HG02884 (cell line): ENCODE measurements around the gene DNMT3B.

ENCODE experiments used
- ATAC-seq: cut with Tn5 transposase; IDR thresholded peaks from one replicate; pipeline ENCODE4 v1.9.1; 2021; ENCODE audit warnings: mild to moderate bottlenecking, moderate library complexity; ENCODE audit not compliant: unreplicated experiment

The DNMT3B gene

DNA sequence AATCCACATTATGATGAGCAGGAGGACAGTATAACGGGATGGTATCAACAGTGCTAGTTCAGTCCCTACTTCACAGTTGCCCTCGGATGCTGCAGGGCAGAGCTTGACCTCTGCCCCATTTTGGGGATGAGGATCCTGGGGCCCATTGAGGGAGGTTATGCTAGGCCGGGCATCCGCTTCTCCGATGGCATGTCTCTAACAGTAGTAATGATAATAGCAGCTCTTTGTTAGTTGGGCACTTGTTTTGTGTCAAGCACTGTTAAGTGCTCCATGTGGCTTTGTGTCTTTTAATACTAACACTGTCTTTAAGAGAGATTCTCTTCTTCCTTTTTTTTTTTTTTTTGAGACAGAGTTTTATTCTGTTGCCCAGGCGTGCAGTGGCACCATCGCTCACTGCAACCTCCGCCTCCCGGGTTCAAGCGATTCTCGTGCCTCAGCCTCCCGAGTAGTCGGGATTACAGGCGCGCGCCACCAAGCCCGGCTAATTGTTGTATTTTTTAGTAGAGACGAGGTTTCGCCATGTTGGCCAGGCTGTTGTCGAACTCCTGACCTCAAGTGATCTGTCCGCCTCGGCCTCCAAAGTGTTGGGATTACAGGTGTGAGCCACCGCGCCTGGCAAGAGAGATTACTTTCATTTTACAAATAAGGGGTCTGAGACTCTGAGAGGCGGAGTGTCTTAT is 58.7 kb downstream of the DNMT3B start:
- ATAC-seq, result no peak

GRCh38 chr20:32822225-32822624 is 60.0 kb downstream of the DNMT3B start:
- ATAC-seq, result no peak

DNA sequence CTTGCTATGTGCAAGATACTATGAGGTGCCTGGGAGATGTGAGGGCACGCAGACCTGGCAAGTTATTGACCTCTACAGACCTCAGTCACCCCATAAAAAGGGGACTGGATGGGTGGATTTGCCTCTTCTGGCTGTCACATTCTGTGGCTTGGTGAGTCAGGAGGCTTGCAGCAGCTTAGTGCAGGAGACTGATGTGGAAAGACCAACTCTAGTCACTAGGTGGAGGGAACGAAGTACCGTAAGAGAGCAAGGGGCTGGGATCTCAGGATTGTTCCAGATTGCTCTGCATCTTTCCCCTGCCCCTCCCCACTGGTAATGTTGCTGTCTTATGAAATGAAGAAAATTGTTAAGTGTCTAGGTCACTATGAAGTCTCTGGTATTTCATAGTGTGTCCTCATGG is 60.9 kb downstream of the DNMT3B start:
- ATAC-seq, result no peak

GRCh38 chr20:32823737-32824588 is 61.8 kb downstream of the DNMT3B start:
- no peak for ATAC-seq

- ATAC-seq, result no peak
Measured at GRCh38 chr20:32828029-32828680, 66.0 kb downstream of the DNMT3B start.

DNA sequence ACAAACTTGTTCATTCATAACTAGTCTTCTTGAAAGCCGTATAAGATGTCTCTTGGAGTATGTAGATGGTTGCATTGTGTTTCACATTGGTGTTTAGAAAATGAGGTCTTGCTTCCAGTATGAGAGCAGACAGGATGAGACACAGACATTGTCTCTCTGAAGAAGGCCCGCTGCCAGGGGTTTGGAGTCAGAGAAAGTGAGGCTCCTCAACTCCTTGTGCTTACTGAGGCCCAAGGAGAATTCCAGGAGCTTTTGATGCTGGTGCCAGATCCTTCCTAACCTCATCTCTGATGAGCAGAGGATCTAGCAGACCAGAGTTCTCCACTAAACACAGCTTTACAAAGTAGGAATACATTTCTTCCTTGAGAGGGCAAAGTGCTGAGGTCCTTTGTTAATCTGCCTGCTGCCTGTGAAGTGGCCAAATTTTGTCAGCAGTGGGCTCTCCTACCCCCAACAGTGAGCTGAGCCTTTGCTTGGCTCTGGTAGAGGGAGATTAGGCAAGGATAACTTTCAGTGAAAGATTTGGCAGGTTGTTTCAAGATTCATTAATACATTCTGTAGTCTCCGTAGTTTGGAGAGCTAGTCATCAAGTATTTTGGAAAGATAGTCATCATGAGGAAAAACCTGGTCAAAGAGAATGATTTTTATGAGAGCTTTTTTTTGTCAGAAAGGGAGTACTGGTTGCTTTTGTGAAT is 67.3 kb downstream of the DNMT3B start:
- ATAC-seq, result no peak

- ATAC-seq, result no peak
Measured at GRCh38 chr20:32830437-32830836, 68.3 kb downstream of the DNMT3B start.

DNA sequence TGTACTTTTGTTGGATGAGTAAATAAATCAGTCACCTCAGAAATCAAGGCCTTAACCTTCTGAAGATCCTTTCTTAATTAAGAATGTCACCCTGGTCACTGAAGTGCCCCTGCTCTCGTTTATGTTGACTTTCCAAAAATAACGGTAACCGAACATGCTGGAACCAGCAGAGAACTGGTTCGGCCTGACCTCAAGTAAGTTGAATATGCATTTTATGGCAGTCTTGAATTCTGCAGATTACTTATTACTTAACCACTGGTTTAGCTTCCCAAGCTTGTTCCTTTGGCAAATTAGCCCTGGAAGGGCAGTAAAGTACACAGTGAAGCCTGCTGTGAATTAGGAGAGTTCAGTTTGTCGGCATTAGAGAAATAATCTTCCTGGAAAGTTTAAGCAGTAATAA is 69.8 kb downstream of the DNMT3B start:
- ATAC-seq, result no peak

DNA sequence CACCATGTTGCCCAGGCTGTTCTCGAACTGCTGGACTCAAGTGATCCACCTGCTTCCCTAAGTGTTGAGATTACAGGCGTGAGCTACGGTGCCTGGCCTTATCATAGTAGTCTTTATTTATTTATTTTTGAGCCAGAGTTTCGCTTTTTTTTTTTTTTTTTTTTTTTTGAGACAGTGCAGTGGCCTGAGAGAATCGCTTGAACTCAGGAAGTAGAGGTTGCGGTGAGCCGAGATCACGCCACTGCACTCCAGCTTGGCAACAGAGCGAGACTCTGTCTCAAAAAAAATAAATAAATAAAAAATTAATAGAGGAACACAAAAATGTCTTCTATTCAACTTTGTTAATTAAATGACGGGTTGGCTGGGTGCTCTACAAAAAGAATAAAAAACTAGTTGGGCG is 70.5 kb downstream of the DNMT3B start:
- no peak for ATAC-seq

GRCh38 chr20:32834972-32835371 is 72.8 kb downstream of the DNMT3B start:
- no peak for ATAC-seq

GRCh38 chr20:32837157-32837556 is 75.0 kb downstream of the DNMT3B start:
- ATAC-seq, result no peak

DNA sequence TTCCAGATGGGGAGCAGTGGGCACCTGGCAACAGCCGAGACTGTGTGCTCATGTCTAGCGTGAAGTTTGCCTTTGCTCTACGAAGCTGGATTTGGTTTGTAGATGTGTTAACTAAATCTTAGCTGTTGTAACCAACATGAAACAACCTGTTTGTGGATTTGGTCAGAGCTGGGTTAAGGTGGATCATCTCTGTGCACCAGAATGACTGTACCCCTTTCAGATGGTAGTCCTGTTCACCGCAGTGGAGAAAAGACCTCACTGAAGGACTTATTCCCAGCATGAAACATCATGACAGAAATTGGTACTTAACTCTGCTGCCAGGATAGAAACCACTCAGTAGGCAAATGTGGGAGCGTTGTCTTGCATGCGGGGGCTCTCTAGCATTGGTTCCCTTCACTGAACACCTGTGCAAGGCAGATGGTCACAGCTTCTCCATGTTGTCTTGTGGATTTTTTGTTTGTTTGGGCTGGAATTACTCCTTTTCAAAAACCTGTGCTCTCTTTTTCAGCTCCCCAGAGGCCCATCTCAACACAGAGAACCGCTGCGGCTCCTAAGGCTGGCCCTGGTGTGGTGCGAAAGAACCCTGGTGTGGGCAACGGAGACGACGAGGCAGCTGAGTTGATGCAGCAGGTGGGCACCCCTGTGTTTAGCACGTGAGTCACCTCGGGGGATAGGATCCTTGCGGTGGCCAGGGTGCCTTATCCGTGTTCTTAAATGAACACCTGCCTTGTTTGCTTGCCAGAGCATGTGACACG is 77.2 kb downstream of the DNMT3B start:
- ATAC-seq, result no peak

DNA sequence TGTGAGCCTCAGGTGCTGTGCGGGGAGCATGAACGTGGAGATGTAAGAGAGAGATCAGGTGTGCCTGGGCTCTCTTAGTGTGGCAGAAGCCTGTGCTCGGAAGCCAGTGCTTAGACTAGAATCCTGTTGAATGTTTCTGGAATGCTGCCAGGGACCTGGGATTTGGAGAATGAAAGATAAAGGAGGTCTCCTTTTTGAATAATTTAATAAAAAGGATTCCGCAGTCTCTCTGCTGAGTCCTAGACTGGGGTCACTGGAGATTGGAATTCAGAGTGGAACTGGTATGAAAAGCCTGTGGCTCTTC is 77.7 kb downstream of the DNMT3B start:
- no peak for ATAC-seq

DNA sequence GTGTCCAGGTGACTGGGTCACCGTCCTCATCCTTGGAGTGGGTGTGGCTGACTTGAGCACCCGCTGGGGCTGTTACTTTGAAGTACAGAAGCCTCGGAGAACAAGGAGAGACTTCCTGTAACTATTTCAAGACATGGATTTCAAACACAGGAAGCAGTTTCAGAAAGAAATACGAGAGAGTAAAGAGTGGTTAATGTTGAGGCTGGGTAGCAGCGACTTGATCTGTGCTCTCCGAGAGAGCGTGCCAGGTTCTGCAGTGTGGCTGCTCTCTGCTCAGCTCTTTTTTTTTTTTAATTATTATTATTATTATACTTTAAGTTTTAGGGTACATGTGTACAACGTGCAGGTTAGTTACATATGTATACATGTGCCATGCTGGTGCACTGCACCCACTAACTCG is 79.0 kb downstream of the DNMT3B start:
- no peak for ATAC-seq

- ATAC-seq, result no peak
Measured at GRCh38 chr20:32841632-32842031, 79.4 kb downstream of the DNMT3B start.

- no peak for ATAC-seq
Measured at GRCh38 chr20:32842688-32843524, 80.7 kb downstream of the DNMT3B start.

DNA sequence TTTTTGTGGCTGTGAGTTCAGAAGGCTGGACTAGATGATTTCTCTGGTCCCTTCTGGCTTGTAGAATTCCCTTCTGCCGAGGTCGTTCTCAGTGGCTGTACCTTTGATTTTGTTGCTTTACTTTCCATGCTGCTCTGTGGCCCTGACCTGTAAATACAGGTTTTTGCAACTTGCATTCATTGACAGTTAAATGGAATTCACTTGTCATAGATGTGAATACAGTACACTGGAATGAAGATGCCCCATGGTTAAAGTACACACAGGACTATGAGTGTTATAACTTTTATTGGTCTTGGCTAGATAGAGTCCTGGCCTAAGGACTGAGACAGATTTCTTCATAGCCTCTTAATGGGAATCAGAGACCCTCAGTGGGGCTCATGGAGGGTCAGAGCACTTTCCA is 83.6 kb downstream of the DNMT3B start:
- no peak for ATAC-seq

- no peak for ATAC-seq
Measured at GRCh38 chr20:32846852-32847251, 84.7 kb downstream of the DNMT3B start.

DNA sequence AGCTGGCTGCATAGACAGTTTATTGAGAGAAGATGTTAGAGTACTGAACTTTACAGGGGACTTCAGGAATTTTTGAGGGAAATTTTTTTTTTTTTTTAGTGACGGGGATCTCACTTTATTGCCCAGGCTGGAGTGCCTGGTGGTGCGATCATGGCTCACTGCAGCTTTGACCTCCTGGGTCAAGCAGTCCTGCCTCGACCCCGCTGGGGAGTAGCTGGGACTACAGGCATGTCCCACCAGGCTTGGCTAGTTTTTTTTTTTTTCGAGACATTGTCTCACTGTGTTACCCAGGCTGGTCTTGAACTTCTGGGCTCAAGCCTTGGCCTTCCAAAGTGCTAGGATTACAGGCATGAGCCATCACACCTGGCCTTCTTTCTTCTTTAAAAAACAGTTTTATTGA is 85.8 kb downstream of the DNMT3B start:
- no peak for ATAC-seq

- ATAC-seq, result no peak
Measured at GRCh38 chr20:32848846-32849245, 86.7 kb downstream of the DNMT3B start.
